Measurements from ENCODE around the gene NDUFB6.
"Not testable (repeated sequence)": the region's sequence is repeated elsewhere in the genome, so short reads cannot be mapped to it uniquely, and the experiment has no call there.

The NDUFB6 gene

GRCh38 chr9:32571969-32572899, 725 bp downstream of the NDUFB6 start:
- DNase-seq (ENCODE audit: low read depth in 2 of 2) = peak; percentile 40 to 55

GRCh38 chr9:32570262-32570661, 2.7 kb downstream of the NDUFB6 start:
- no peak for DNase-seq (ENCODE audit: low read depth in 2 of 2)

GRCh38 chr9:32566770-32567169, 6.2 kb downstream of the NDUFB6 start:
- DNase-seq (ENCODE audit: low read depth in 2 of 2) = no peak

GRCh38 chr9:32565967-32566366, 7.0 kb downstream of the NDUFB6 start:
- no peak for DNase-seq (ENCODE audit: low read depth in 2 of 2)

- no peak for DNase-seq (ENCODE audit: low read depth in 2 of 2)
Observed at GRCh38 chr9:32558408-32558934, 14.5 kb downstream of the NDUFB6 start.

- no peak for DNase-seq (ENCODE audit: low read depth in 2 of 2)
Observed at GRCh38 chr9:32554591-32554990, 18.4 kb downstream of the NDUFB6 start.

GRCh38 chr9:32554107-32554506, 18.9 kb downstream of the NDUFB6 start:
- DNase-seq (ENCODE audit: low read depth in 2 of 2) = no peak

GRCh38 chr9:32552172-32552872, 20.6 kb downstream of the NDUFB6 start, which contains the start of the genes SMIM27 and TOPORS:
Gene SMIM27, plus strand, starts transcription at chr9:32552327. Its CDS starts 108 bp downstream, at chr9:32552435.
Gene TOPORS, minus strand, starts transcription at chr9:32552586. Its CDS starts 150 bp downstream, at chr9:32552436.
- DNase-seq (ENCODE audit: low read depth in 2 of 2) = peak; percentile 79 to 83

GRCh38 chr9:32551276-32552051, 21.5 kb downstream of the NDUFB6 start:
- peak; percentile 5 to 31 for DNase-seq (ENCODE audit: low read depth in 2 of 2)

- DNase-seq (ENCODE audit: low read depth in 2 of 2) = peak; percentile 81 to 85
Observed at GRCh38 chr9:32550562-32551275, 22.2 kb downstream of the NDUFB6 start.

- no peak for DNase-seq (ENCODE audit: low read depth in 2 of 2)
Observed at GRCh38 chr9:32550150-32550561, 22.8 kb downstream of the NDUFB6 start.

- not testable (repeated sequence) for DNase-seq (ENCODE audit: low read depth in 2 of 2)
Observed at GRCh38 chr9:32548213-32548612, 24.7 kb downstream of the NDUFB6 start.

- no peak for DNase-seq (ENCODE audit: low read depth in 2 of 2)
Observed at GRCh38 chr9:32545884-32546283, 27.1 kb downstream of the NDUFB6 start.

- no peak for DNase-seq (ENCODE audit: low read depth in 2 of 2)
Observed at GRCh38 chr9:32543047-32543446, 29.9 kb downstream of the NDUFB6 start.

GRCh38 chr9:32533816-32534215, 39.1 kb downstream of the NDUFB6 start:
- no peak for DNase-seq (ENCODE audit: low read depth in 2 of 2)

- no peak for DNase-seq (ENCODE audit: low read depth in 2 of 2)
Observed at GRCh38 chr9:32533336-32533735, 39.6 kb downstream of the NDUFB6 start.

- DNase-seq (ENCODE audit: low read depth in 2 of 2) = no peak
Observed at GRCh38 chr9:32526707-32527048, 46.3 kb downstream of the NDUFB6 start.

- DNase-seq (ENCODE audit: low read depth in 2 of 2) = peak; percentile 61 to 71
Observed at GRCh38 chr9:32526041-32526706, 46.8 kb downstream of the NDUFB6 start, which contains the start of gene RIGI. Gene RIGI, minus strand, starts transcription at chr9:32526196. Its CDS starts 30 bp downstream, at chr9:32526166.

GRCh38 chr9:32525709-32526030, 47.3 kb downstream of the NDUFB6 start:
- no peak for DNase-seq (ENCODE audit: low read depth in 2 of 2)

- peak in 1 of 2 experiments; percentile 2 for DNase-seq (ENCODE audit: low read depth in 2 of 2)
Observed at GRCh38 chr9:32524892-32525708, 47.9 kb downstream of the NDUFB6 start.
